Liver (tissue), 3 donors: ENCODE data around the gene PCDHGB2.

ENCODE experiments used
- CTCF ChIP-seq: fragments of 150-350 bp; IDR thresholded peaks from 2 replicates; pipeline ENCODE4 v1.5.1; 2017; ENCODE audit warnings: improper control_type of control experiment, low read depth, low read length; ENCODE audit not compliant: missing input control
- EGR1 ChIP-seq, 2 donors: IDR thresholded peaks; 2 replicates each; pipeline ENCODE4 v1.6.1; 2016 to 2018; ENCODE audit warnings: antibody characterized with exemption in 2 of 2, low read depth in 2 of 2
- FOXA2 ChIP-seq: IDR thresholded peaks from 2 replicates; pipeline ENCODE4 v1.6.1; 2016; ENCODE audit warnings: antibody characterized with exemption
- GABPA ChIP-seq, 2 donors: IDR thresholded peaks in 1 of 2; conservative IDR thresholded peaks in 1 of 2; 2 replicates each; pipeline ENCODE4 v1.6.1; 2016; ENCODE audit warnings: antibody characterized with exemption in 2 of 2, mild to moderate bottlenecking in 1 of 2, moderate library complexity in 1 of 2
- JUND ChIP-seq, 2 donors: IDR thresholded peaks; 2 replicates each; pipeline ENCODE4 v1.6.1; 2016; ENCODE audit warnings: antibody characterized with exemption in 2 of 2
- MAX ChIP-seq: IDR thresholded peaks from 2 replicates; pipeline ENCODE4 v1.6.1; 2016; ENCODE audit warnings: antibody characterized with exemption
- RAD21 ChIP-seq, 2 donors: IDR thresholded peaks; 2 replicates each; pipeline ENCODE4 v1.6.1; 2016; ENCODE audit warnings: antibody characterized with exemption in 2 of 2, mild to moderate bottlenecking in 2 of 2
- RXRA ChIP-seq, 2 donors: IDR thresholded peaks; 2 replicates each; pipeline ENCODE4 v1.6.1; 2017 to 2018; ENCODE audit warnings: antibody characterized with exemption in 2 of 2, mild to moderate bottlenecking in 1 of 2
- TAF1 ChIP-seq: conservative IDR thresholded peaks from 2 replicates; pipeline ENCODE4 v1.6.1; 2016; ENCODE audit warnings: antibody characterized with exemption, mild to moderate bottlenecking
- YY1 ChIP-seq: IDR thresholded peaks from 2 replicates; pipeline ENCODE4 v1.6.1; 2016; ENCODE audit warnings: antibody characterized with exemption, mild to moderate bottlenecking
- TF ChIP-seq, protein P1 (sequence below): IDR thresholded peaks from 2 replicates; pipeline ENCODE4 v1.6.1; 2016; ENCODE audit warnings: antibody characterized with exemption
- TF ChIP-seq, protein P2 (sequence below): IDR thresholded peaks from 2 replicates; pipeline ENCODE4 v1.6.1; 2016; ENCODE audit warnings: antibody characterized with exemption, mild to moderate bottlenecking
- donor health status: healthy.
- donor health status: healthy.

GRCh38 chr5:141384471-141385267, 24.9 kb downstream of the PCDHGB2 start:
- TF ChIP-seq RXRA (IDR thresholded peaks at IDR 0.05) (no peak), CTCF (no peak), YY1 (no peak), TAF1 (no peak), JUND (IDR thresholded peaks at IDR 0.05) (no peak), GABPA (IDR thresholded peaks at IDR 0.05 in 1 of 2, conservative IDR thresholded peaks at IDR 0.05 in 1 of 2) (no peak), EGR1 (IDR thresholded peaks at IDR 0.05; ENCODE audit: low read depth in 2 of 2) (no peak), RAD21 (IDR thresholded peaks at IDR 0.05) (no peak), FOXA2 (no peak), MAX (no peak)
- TF ChIP-seq, protein P1, sequence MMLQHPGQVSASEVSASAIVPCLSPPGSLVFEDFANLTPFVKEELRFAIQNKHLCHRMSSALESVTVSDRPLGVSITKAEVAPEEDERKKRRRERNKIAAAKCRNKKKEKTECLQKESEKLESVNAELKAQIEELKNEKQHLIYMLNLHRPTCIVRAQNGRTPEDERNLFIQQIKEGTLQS: no peak
- TF ChIP-seq, protein P2, sequence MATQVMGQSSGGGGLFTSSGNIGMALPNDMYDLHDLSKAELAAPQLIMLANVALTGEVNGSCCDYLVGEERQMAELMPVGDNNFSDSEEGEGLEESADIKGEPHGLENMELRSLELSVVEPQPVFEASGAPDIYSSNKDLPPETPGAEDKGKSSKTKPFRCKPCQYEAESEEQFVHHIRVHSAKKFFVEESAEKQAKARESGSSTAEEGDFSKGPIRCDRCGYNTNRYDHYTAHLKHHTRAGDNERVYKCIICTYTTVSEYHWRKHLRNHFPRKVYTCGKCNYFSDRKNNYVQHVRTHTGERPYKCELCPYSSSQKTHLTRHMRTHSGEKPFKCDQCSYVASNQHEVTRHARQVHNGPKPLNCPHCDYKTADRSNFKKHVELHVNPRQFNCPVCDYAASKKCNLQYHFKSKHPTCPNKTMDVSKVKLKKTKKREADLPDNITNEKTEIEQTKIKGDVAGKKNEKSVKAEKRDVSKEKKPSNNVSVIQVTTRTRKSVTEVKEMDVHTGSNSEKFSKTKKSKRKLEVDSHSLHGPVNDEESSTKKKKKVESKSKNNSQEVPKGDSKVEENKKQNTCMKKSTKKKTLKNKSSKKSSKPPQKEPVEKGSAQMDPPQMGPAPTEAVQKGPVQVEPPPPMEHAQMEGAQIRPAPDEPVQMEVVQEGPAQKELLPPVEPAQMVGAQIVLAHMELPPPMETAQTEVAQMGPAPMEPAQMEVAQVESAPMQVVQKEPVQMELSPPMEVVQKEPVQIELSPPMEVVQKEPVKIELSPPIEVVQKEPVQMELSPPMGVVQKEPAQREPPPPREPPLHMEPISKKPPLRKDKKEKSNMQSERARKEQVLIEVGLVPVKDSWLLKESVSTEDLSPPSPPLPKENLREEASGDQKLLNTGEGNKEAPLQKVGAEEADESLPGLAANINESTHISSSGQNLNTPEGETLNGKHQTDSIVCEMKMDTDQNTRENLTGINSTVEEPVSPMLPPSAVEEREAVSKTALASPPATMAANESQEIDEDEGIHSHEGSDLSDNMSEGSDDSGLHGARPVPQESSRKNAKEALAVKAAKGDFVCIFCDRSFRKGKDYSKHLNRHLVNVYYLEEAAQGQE: no peak
